ENCODE results near the gene FAIM2.
"Not testable (repeated sequence)": the region's sequence is repeated elsewhere in the genome, so short reads cannot be mapped to it uniquely, and the experiment has no call there.

FAIM2 gene

DNA sequence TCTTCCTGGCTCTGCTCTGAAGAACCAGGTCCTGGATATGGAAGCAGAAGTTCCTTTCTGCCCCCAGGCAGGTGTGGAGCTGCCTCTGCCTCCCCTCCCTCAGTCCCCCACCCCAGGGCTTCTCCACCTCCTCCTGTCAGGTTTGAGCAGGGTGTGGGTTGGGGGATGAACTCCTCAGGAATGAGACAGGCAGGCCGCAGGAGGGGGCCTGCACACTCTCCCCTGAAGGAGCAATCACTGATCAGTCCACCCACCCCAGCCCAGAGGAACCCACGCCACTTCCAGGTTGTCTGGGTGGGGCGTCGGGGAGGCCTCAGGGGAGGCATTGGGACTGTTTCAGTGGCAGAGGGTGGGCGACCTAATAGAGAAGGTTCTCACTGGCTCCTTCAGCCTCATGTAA lies 26.6 kb downstream of the FAIM2 start:
- no peak for DNase-seq

DNA sequence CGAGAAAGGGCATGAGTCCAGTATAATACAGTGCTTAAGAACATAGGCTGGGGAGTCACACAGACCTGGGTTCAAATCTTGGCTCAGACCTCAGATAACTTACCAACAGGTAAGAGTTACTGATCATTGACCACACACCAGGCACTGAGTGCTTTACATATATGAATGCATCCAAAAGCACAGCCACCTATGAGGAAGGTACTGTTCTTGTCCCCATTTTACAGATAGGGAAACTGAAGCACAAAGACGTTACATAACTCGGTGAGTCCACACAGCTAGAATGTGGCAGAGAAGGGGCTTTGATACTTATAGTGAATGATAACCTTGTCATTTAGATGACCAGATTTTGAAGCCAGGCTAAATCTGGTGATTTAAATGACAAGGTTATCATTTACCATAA lies 27.6 kb downstream of the FAIM2 start:
- no peak for DNase-seq

- no peak for DNase-seq
These were observed 28.5 kb downstream of the FAIM2 start for GRCh38 chr12:49875115-49875720.

- no peak for DNase-seq
These were observed 29.4 kb downstream of the FAIM2 start for GRCh38 chr12:49874142-49874897.

DNA sequence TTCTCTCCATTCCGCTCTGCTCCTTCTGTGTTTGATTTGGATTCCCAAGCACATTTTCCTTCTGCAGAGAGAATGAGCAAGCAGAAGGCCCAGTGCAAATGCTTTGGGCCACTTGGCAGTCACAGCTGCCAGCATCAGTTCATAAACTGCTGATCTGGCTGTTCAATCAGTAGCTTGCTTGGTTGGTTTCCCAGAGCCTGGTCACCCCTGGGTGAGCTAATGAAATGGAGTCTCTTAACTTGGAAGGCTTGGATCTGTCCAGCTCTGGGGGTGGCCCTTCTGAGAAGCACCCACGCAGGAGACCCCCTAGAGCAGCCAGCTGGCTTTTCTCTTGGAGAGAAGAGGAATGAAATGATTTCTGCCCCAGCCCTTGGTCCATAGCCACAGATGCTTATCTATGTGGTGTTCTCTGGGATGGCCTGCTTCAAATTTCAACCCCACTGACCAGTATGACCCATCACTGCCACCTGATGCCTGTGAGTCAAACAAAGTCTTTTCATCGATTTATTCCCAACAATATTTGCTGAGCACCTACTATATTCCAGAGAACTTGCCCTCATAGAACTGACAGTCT lies 30.3 kb downstream of the FAIM2 start:
- DNase-seq: no peak

GRCh38 chr12:49872781-49873181 lies 30.9 kb downstream of the FAIM2 start:
- DNase-seq: no peak

GRCh38 chr12:49872381-49872780 lies 31.3 kb downstream of the FAIM2 start:
- DNase-seq: no peak

GRCh38 chr12:49871811-49872251 lies 31.9 kb downstream of the FAIM2 start:
- DNase-seq: not testable (repeated sequence)

GRCh38 chr12:49871263-49871561 lies 32.5 kb downstream of the FAIM2 start:
- DNase-seq: no peak

DNA sequence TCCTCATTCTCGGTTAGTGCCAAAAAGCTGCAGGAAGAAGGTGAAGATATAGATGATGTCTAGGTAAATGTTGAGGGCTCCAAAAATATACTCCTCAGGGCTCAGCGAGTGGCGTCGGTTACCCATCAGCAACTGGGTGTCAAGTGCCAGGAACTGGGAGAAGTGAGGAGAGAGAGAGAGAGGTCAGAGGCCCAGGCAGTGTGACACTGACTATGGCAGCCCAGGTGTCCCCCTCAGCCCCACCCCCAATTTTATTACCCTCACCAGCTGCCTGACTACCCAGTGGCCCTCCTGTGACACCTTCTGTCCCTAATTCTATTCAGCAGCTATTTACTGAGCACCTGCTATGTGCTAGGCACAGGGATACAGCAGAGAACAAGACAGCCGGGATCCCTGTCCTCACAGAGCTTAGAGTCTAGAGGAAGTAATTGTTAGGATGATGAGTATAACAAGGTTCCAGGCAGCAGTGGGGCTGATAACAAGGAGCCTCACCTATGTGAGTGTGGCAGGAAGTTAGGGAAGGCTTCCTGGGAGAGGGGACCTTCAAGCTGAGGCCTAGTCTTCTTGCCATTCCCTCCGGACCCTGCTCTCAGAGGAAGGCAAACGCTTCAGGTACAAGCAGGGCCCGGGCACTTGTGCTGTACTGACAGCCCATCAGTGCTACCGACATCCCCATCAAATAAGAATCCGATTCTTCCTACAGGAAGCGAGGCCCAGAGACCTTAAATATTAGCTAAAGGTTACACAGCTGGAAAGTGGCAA lies 33.0 kb downstream of the FAIM2 start:
- DNase-seq: no peak

DNA sequence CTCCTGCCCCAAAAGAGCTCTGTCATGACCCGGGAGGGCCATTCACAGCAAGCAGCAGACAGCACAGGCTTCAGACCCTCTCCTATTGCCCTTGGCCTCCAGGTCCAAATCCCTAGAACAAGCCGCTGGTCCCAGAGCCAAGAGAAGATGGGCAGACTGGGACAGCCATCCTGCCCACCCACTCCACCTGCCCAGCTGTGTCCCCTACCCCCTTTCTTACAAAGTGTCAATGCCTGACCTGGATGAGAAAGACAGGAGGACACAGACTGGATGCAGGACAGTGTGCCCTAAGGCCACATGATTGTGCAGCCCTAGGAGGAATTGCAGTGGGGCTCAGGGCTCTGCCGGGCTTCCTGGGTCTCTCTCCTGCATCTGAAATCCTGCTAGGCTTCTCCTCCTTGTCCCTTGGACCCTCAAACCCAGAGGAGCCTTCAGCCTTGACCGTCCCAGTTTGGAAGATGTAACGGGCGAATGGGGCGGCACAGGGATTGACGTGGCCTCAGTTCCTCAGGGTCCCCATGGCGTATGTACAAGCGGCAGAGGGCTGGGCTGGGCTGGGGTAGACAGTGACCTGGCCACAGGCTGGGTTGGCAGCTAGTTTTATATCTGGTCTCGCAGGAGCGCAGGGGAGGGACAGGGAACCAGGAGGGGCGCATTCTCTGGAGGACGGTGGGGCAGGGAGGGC lies 33.7 kb downstream of the FAIM2 start:
- no peak for DNase-seq

DNA sequence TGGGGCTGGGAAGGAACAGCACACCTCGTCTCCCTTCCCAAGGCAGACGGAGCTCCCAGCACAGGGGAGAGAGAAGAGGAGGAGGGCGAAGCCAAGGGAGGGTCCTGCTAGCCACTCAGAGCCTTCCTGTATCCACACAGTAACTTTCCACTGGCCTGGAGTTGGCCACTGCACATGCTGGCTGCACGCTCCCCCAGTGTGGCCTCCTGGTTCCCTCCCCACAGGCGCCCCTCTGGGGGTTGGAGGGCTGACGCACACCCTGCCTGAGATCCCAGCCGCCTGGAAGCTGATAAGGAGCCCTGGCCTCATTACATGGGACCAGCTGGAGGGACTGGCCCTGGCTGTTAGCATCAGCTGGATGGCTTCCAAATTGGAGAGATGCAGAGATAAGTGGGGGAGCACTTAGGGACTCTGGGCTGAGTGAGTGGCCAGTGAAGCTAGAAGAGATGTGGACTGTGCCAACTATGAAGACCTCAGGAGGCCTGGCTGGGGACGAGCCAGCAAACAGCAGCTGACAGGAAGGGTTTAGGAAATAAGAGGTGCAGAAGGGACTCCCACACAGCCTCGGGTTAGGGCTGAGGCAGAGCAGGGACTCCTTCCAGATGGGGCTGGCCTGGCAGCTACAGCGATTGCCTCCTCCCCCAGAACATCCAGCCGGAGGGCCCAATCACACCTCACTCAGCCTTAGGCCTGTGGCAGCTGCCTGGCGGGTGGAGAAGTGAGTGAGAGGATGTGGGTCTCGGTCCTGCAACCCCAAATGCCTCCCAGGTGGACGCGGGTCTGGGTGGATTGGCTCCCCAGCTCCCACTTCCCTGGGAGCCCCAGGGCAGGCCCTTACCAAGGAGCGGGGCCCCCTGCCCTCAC lies 34.5 kb downstream of the FAIM2 start:
- no peak for DNase-seq

GRCh38 chr12:49868449-49868848 lies 35.3 kb downstream of the FAIM2 start:
- DNase-seq: no peak

DNA sequence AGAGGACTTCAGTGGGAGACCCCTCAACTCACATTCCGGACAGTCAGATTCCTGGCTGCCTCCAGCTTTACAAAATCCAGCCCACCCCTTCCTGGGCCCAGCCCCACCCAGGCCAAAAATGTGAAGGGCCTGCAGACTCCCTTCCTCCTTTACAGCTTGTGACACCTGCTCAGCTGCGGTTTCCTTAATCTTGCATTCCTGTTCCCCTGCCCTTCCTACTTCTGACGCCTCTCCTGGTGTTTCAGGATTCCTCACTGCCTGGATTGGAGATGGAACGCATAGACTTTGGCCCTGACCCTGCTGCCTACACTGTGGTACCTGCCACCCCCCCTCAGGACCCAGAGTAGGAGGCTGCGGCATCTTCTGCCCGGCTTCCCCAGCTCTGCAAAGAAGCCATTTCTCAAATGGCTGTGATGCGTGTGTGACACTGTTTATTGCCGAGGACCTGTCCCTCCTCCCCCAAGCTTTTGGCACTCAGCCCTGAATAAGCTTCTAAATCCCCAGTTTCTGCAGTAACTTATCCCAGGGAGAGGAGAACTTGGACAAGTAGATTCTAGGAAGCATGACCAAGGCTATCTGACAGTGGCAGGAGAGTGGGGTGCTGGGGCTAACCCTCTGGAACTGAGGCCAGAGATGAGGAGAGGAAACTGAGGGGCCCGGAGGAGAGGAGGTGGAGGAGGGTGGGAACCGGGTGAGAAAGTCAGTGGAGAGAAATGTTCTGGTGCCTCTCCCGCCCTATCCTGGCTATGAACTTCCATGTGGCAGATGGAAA lies 35.9 kb downstream of the FAIM2 start:
- no peak for DNase-seq

- DNase-seq: peak; percentile 72
These were observed 36.7 kb downstream of the FAIM2 start for GRCh38 chr12:49866859-49867569.

DNA sequence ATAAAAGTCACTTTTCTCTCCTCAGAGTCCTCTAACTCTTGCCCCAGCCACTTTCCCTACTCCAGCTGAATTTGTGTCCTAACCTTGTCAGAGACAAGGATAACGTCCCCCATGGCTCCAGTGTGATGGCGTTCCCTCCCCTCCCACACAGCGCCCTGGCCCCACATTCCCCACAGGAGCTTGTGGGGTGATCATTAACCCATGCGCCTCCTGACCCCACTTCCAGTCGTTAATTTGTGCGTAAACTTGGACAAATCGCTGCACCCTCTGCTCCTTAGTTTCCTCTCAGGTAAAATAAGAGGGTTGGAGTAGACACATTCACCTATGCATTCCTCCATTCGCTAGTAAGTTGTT lies 37.9 kb downstream of the FAIM2 start:
- DNase-seq: no peak

- DNase-seq: no peak
These were observed 38.5 kb downstream of the FAIM2 start for GRCh38 chr12:49865109-49865781.

DNA sequence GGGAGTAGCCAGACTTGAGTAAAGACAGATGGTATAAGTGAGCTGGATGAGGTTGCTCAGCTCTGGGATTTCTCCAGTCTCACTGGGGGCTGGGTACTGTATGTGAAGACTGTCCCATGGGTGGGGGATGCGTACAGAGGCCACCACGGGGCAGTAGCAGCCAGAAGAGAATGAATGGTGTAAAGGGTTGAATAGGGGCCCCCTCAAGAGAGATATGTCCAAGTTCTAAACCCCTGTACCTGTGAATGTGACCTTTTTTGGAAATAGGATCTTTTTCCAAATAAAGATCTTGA lies 39.0 kb downstream of the FAIM2 start:
- no peak for DNase-seq

GRCh38 chr12:49863946-49864797 lies 39.5 kb downstream of the FAIM2 start:
- DNase-seq: no peak

All from CD4-positive, alpha-beta T cell treated with Interleukin-6 for 4 hours (primary cell).